SH-SY5Y (cell line): ENCODE results near the gene CSF2RB.

Source experiments
- GATA2 ChIP-seq: IDR thresholded peaks from 2 replicates; pipeline ENCODE4 v1.6.1; 2011; ENCODE audit warnings: mild to moderate bottlenecking, low read depth, low read length
- GATA3 ChIP-seq: IDR thresholded peaks from 2 replicates; pipeline ENCODE4 v1.6.1; 2011; ENCODE audit warnings: low read depth, mild to moderate bottlenecking, low read length, moderate library complexity

DNA sequence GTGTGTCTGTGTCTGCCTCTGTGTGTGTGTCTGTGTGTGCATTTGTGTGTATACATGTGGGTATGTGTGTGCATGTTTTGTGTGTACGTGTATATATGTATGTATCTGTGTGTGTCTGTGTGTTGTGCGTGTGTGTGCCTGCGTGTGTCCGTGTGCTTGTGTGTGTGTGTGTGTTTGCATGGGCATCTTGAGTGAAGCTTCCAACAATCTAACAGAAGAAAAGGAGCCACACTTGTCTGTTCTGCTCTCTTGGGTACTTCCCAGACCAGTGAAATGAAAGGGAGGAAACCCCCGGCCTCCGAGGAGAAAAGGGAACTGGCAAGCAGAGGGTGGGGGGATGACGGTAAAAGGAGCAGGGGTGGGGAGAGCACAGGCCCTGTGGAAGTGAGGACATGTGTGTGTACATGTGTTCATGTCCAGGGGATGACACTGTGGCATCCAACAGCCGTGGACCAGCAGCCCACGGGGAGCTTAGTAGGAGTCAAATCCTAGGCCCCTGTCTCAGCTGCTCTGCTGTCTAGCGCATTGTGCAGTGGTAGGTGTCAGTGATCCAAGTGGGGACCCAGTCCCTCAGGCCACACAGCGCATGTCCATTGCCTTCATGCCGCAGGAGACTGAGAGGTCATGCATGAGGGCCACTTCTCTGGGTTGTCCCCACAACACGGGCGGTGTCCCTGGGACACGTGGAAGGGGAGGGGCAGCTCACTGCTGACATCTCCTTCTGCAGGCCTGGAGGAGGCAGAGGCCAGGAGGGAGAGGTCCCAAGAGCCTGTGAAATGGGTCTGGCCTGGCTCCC, 8.1 kb downstream of the CSF2RB start:
- TF ChIP-seq GATA2 (no peak), GATA3 (no peak)
